IPS-NIHi7 (cell line): ENCODE data around the gene PASK.
"Not testable (repeated sequence)": the region's sequence is repeated elsewhere in the genome, so short reads cannot be mapped to it uniquely, and the experiment has no call there.

Experiments used
- DNase-seq: peaks from one replicate; pipeline ENCODE4 v3.0.0; 2012; ENCODE audit warnings: mixed read lengths; ENCODE audit errors: extremely low spot score

PASK gene

DNA sequence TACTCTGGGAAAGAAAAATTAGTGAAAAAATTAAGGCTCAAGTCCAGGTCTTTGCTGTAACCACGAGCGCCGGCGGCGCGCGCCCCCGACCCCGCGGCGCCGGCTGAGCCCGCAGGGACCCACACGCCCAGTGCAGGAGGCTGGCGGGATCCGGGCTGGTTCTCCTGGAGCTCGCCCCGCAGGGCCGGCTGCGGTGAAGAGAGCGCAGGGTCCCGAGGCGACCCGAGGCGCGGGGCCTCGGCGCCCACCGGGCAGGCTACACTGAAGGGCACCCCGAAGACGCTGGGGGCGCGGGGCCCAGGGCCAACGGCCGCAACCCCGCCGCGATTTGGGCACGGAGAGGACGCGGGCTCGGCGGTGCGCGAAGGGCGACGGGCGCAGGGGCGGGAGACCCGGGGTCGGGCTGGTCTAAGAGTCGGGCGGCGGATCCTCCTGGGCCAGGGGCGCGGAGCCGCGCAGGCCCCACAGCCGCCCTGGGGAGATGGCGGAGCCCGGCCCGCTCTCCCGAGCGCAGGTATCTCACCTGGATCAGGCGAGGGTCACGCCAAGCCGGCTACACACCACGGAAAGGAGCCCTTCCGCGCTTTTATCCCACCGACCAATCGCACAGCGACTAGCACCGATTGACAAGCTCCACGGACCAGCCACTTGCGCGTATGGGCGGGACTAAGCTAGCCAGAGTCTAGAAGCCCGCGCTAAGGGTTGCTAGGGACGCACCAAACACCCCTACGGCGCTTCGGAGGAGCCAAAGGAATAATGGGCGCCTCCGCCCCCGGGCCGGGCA is at the start of gene PASK:
TSS of gene PASK (minus strand) at position 582 of the 784 bp plus-strand sequence. CDS start 6,440 bp downstream, outside the sequence.
- DNase-seq: peak; percentile 96

- DNase-seq: no peak
Measured at GRCh38 chr2:241198381-241199279, 49.4 kb upstream of the PASK start.

DNA sequence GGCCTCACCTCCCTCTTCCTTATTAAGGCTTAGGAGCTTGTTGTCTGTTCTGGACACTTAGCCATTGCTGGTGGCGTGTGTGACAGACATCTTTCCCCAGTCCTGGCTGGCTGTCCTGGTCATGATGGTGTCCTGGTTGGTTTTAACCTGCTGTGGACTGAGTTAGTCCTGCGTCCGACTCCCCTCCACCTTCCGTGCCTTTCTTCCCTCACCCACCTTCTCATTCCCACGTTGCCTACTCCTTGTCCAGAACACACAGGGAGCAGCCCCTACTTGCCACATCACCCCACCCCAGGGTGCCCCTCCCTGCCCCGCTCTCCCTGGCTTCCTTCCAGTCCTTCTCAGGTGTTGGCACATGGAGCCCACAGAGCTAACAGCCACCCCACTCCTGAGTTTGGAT is 48.7 kb upstream of the PASK start:
- DNase-seq: no peak

DNA sequence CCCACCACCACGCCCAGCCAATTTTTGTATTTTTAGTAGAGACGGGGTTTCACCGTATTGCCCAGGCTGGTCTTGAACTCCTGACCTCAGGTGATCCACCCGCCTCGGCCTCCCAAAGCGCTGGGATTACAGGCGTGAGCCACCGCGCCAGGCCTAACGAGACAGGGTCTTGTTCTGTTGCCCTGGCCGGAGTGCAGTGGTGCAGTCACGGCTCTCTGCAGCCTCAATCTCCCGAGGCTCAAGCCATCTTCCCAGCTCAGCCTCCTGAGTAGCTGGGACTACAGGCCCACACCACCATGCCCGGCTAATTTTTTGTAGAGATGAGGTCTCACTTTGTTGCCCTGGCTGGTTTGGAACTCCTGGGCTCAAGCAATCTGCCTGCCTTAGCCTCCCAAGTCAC is 48.0 kb upstream of the PASK start:
- not testable (repeated sequence) for DNase-seq

GRCh38 chr2:241195506-241196130 is 46.3 kb upstream of the PASK start:
- no peak for DNase-seq

DNA sequence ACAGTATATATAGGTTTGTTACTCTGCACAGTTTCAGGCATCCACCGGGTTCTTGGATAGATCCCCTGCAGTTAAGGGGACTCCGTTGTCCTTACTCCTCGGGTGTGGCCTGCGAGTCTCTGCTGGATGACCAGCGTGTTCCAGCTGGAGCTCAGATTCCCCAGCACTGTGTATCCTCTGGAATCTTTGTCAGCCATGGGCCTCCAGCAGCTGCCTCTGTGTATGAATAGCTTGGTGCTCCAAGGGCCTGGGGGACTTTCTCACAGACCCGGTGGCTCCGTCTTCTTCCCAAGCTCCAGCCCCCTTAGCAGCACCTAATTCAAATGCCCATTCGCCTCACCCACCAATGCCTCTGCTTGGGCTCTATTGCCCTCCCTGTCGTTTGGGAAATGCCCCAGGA is 45.5 kb upstream of the PASK start:
- no peak for DNase-seq

GRCh38 chr2:241193271-241193670 is 44.0 kb upstream of the PASK start:
- DNase-seq: no peak

GRCh38 chr2:241191081-241191480 is 41.8 kb upstream of the PASK start:
- no peak for DNase-seq

GRCh38 chr2:241190291-241190981 is 41.2 kb upstream of the PASK start:
- DNase-seq: no peak

DNA sequence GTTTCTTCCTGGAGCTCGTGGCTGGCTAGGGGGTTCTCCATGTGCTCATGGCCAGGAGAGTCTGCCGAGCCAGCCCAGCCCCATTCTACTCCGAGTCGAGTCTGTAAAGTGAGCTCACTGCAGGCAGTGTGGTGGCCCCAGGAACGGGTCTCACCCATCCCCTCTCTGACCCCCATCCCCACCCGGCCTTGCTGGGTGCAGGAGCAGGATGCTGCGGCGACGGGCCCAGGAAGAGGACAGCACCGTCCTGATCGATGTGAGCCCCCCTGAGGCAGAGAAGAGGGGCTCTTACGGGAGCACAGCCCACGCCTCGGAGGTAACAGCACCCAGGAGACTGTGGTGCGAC is 40.6 kb upstream of the PASK start:
- no peak for DNase-seq

- DNase-seq: no peak
Measured at GRCh38 chr2:241189093-241189855, 40.0 kb upstream of the PASK start.

DNA sequence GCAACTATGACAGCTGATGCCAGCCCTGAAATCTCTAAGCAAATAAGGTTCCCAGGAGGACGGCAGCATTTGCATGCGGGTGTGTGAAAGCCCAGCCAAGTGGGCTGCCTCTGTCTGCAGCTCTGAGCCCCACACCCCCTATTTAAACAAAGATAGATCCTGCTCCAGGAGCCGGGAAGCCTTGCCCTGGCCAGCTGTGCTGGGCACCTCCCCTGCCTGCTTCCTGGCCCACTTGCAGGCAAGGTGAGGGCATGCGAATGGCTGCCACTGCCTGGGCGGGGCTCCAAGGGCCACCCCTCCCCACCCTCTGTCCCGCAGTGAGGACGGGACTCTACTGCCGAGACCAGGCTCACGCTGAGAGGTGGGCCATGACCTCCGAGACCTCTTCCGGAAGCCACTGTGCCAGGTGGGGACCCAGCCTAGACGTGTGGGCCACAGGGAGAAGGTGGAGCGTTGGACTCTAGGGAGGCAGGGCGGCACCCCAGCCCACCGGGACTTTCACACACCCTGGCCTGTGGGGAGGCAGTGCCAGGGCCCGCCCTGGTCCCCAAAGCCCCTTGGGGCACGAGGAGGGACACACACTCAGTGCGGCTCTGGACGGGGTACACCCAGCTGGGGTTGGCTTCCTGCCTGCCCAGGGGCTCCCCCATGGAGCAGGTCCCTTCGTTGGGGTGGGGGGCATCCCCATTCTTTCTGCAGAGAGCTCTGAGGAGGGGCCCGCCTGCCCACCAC is 39.3 kb upstream of the PASK start, which contains the start of gene ANO7:
TSS of gene ANO7 (plus strand) at position 317 of the 732 bp plus-strand sequence. CDS start 1,387 bp downstream, outside the sequence.
- DNase-seq: no peak

GRCh38 chr2:241187918-241188234 is 38.6 kb upstream of the PASK start:
- no peak for DNase-seq

- DNase-seq: no peak
Measured at GRCh38 chr2:241187101-241187917, 38.0 kb upstream of the PASK start.

GRCh38 chr2:241185961-241186360 is 36.7 kb upstream of the PASK start:
- DNase-seq: no peak

- no peak for DNase-seq
Measured at GRCh38 chr2:241184901-241185300, 35.6 kb upstream of the PASK start.

DNA sequence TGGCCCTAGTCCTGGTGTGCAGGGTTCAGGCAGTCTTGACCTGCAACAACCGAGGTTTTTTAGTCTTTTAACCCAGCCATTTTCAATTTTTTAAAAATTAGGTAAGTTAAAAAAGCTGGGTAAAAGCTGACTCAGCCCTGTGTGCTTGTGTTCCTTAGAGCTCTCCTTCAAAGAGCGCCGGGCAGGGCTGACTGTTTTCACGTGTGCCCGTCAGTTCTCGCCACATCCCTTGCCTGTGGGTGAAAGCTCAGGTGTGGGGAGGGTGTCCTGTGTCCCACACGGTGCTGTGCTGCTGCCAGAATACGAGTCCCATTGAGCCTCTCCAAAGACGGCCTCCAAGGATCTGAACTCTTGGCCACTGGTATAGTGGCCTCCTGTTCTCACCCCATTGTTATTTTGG is 33.9 kb upstream of the PASK start:
- DNase-seq: no peak

DNA sequence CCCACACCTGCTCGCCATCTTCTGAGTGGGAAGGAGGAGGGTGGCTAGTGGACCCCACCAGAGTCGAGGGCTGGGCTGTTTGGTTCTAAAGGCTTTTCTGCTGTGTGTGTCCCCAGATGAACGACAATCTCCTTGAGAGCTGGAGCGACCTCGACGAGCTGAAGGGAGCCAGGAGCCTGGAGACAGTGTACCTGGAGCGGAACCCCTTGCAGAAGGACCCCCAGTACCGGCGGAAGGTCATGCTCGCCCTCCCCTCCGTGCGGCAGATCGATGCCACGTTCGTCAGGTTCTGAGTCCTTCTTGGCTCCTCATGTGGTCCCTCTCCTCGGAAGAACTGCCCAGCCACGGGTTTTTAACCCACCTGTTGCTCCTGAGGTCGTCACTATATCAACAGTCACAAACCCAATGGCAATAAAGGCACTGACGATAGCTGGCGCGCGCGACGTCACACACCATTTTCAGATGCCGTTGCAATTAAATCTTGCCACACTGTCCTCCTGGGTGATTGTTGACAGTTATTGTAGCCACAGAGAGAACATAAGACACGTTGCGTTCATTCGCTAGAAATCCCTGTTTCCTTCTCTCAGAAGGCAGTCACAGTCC is 33.4 kb upstream of the PASK start:
- no peak for DNase-seq

DNA sequence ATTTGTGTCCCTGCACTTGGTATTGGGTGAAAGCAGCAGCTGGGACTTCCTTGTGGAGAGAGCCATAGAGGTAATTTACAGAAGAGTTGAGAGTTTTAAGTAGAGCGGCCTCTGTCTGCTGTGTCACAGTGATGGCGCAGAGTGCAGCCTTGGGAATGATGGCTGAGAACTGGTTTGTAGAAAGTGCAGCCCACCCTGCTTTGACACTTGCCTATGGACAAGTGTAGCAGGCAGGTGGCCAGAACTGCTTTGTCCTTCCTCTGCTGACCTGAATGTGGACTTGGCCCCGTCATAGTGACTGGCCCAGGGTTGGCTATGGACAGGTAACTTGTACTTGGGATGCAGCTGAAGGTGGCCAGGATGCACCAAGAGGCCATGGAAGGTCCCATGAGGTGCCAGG is 32.9 kb upstream of the PASK start:
- DNase-seq: no peak
